ENCODE results near the gene NUDT3. TPM values are rescaled to one million over a fixed set of nuclear protein-coding genes. Genes with fewer than 3 reads are reported as not detected.
A peak's percentile ranks its signal among the peaks of the same experiment; 100 is the strongest.

NUDT3 gene
- polyA plus RNA-seq (2012; rRNA removed): 11.9 and 14.4 TPM in 2 replicates
- polyA plus RNA-seq (2012; cell fraction: cytosol; rRNA removed): 15.2 and 15.8 TPM in 2 replicates
- 9.5 and 14.0 TPM in 2 replicates for polyA plus RNA-seq (2012; cell fraction: nucleus; rRNA removed)

DNA sequence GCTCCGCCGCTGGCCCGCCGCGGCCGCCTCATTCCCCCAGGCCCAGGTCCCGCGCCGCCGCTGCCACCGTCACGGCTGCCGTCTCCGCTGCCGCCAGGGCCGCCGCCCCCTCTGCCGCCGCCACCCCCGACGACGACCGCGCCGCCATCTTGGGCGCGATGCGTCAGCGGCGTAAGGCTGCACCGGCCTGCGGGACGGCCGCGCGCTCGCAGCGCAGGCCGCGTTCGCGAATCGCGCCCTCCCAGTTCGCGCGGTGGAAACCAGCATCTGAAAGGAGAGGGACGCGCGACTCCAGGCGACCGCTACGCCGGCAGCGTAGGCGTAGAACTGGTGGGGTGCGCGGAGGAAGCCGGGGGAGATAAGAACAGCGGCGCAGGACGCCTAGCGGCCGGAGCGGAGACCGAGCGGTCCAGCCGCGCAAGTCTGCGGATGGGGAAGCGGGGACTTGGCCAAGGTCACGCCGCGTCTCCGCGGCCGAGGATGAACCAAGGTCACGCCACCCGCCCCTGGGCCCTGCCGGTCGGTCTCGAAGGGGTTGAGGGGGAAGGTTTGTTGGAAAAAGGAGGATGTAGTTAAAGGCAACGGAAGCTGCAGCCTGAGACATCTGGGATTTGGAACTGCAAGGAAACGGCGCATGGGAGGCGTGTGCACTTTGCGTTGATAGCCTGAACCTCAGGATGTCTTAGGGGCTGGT lies at the start of gene NUDT3:
Gene NUDT3, minus strand, starts transcription at position 173 of the 694 bp plus-strand sequence. CDS start 307 bp downstream, outside the sequence.
- WGBS (ENCODE audit: low lambda C conversion rate): 3% methylated on average over 26 of the region's 87 CpGs
- H3K9me3 ChIP-seq: no peaks in the 10 kb centered on the region
- no peaks in the 10 kb centered on the region for H3K36me3 ChIP-seq (replicated peaks in 1 of 2; ENCODE audit: control insufficient read depth in 1 of 2, insufficient read depth in 2 of 2, low read length in 1 of 2)
- peak within 1 kb of the TSS; percentile 62 to 87 for H3K27ac ChIP-seq (ENCODE audit: low read depth in 2 of 2, low read length in 1 of 2)
- peak; percentile 96 for DNase-seq
- H3K79me2 ChIP-seq (ENCODE audit: insufficient read depth): peaks cover 47% of the 10 kb centered on the region
- H3K4me2 ChIP-seq: peak within 1 kb of the TSS; percentile 90
- peaks cover 3 to 11% of the 10 kb centered on the region in 2 experiments; a peak in 2 of 4 replicates for H3K4me1 ChIP-seq (ENCODE audit: control insufficient read depth in 1 of 2, insufficient read depth in 2 of 2, low read depth in 1 of 2, low read length in 1 of 2)
- POLR2A ChIA-PET: interaction anchor here (1.0 to 1.1 kb wide), 2 partner anchors 9 to 33 kb away, joined by 3 to 4 read pairs; partner anchors contain the start of gene RPS10
- H3F3A ChIP-seq (replicated peaks; ENCODE audit: insufficient read depth): peaks cover 12% of the 10 kb centered on the region
- peak within 1 kb of the TSS; percentile 93 for H2AFZ ChIP-seq (ENCODE audit: low read depth)
- CTCF ChIA-PET: interaction anchor here (0.6 to 4.0 kb wide), 10 partner anchors 11 to 196 kb away, joined by 3 to 44 read pairs (median 3); partner anchors contain the start of gene SMIM29
- no peaks in the 10 kb centered on the region for H3K9me2 ChIP-seq
- H4K20me1 ChIP-seq (ENCODE audit: insufficient read depth): peaks cover 15% of the 10 kb centered on the region
- H3K4me3 ChIP-seq (ENCODE audit: low read depth in 2 of 2, low read length in 1 of 2): peak within 1 kb of the TSS; percentile 76 to 92
- H3K27me3 ChIP-seq (ENCODE audit: insufficient read depth): no peaks in the 10 kb centered on the region
- peak within 1 kb of the TSS; percentile 94 for H3K9ac ChIP-seq
- TF ChIP-seq FOXM1 (IDR thresholded peaks at IDR 0.05; ENCODE audit: low read depth) (no peak), ELF1 (IDR thresholded peaks at IDR 0.05) (no peak), FOXJ3 (CRISPR knock-in tag; IDR thresholded peaks at IDR 0.05) (no peak), TAF1 (IDR thresholded peaks at IDR 0.05; ENCODE audit: borderline replicate concordance, low read depth, low read length) (0 out of 2 replicates have a peak, but pooled peaks have one; percentile 49), JUND (IDR thresholded peaks at IDR 0.05) (no peak), NRF1 (IDR thresholded peaks at IDR 0.05; ENCODE audit: low read depth, low read length) (peak; percentile 49; the same call in 1 of the 2 replicates), TCF12 (IDR thresholded peaks at IDR 0.05) (no peak), RCOR1 (IDR thresholded peaks at IDR 0.05; ENCODE audit: low read length) (peak; percentile 65), TEAD4 (IDR thresholded peaks at IDR 0.05; ENCODE audit: borderline replicate concordance, insufficient read depth) (no peak), EP300 (IDR thresholded peaks at IDR 0.05; ENCODE audit: borderline replicate concordance in 1 of 2, low read depth in 1 of 2, low read length in 1 of 2) (no peak; a peak in 1 of 4 replicates), MEF2A (IDR thresholded peaks at IDR 0.05; ENCODE audit: borderline replicate concordance, low read depth) (no peak), GATA2 (CRISPR knock-in tag; IDR thresholded peaks at IDR 0.05) (peak; percentile 88), CHD2 (IDR thresholded peaks at IDR 0.05; ENCODE audit: low read length, partially characterized antibody) (no peak), RFX5 (IDR thresholded peaks at IDR 0.05; ENCODE audit: low read length) (no peak), POLR2AphosphoS5 (IDR thresholded peaks at IDR 0.05; ENCODE audit: low read depth, low read length) (no peak), EZH2phosphoT487 (IDR thresholded peaks at IDR 0.05; ENCODE audit: borderline replicate concordance, low read depth) (no peak), RXRA (IDR thresholded peaks at IDR 0.05; ENCODE audit: borderline replicate concordance, low read depth) (0 out of 2 replicates have a peak, but pooled peaks have one; percentile 11)
- TF ChIP-seq, protein P1, sequence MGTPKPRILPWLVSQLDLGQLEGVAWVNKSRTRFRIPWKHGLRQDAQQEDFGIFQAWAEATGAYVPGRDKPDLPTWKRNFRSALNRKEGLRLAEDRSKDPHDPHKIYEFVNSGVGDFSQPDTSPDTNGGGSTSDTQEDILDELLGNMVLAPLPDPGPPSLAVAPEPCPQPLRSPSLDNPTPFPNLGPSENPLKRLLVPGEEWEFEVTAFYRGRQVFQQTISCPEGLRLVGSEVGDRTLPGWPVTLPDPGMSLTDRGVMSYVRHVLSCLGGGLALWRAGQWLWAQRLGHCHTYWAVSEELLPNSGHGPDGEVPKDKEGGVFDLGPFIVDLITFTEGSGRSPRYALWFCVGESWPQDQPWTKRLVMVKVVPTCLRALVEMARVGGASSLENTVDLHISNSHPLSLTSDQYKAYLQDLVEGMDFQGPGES (IDR thresholded peaks at IDR 0.05; ENCODE audit: low read depth, low read length): no peak
- TF ChIP-seq, protein P2, sequence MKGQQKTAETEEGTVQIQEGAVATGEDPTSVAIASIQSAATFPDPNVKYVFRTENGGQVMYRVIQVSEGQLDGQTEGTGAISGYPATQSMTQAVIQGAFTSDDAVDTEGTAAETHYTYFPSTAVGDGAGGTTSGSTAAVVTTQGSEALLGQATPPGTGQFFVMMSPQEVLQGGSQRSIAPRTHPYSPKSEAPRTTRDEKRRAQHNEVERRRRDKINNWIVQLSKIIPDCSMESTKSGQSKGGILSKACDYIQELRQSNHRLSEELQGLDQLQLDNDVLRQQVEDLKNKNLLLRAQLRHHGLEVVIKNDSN (IDR thresholded peaks at IDR 0.05; ENCODE audit: borderline replicate concordance, low read depth): no peak
- TF ChIP-seq, protein P3, sequence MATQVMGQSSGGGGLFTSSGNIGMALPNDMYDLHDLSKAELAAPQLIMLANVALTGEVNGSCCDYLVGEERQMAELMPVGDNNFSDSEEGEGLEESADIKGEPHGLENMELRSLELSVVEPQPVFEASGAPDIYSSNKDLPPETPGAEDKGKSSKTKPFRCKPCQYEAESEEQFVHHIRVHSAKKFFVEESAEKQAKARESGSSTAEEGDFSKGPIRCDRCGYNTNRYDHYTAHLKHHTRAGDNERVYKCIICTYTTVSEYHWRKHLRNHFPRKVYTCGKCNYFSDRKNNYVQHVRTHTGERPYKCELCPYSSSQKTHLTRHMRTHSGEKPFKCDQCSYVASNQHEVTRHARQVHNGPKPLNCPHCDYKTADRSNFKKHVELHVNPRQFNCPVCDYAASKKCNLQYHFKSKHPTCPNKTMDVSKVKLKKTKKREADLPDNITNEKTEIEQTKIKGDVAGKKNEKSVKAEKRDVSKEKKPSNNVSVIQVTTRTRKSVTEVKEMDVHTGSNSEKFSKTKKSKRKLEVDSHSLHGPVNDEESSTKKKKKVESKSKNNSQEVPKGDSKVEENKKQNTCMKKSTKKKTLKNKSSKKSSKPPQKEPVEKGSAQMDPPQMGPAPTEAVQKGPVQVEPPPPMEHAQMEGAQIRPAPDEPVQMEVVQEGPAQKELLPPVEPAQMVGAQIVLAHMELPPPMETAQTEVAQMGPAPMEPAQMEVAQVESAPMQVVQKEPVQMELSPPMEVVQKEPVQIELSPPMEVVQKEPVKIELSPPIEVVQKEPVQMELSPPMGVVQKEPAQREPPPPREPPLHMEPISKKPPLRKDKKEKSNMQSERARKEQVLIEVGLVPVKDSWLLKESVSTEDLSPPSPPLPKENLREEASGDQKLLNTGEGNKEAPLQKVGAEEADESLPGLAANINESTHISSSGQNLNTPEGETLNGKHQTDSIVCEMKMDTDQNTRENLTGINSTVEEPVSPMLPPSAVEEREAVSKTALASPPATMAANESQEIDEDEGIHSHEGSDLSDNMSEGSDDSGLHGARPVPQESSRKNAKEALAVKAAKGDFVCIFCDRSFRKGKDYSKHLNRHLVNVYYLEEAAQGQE (IDR thresholded peaks at IDR 0.05; ENCODE audit: low read depth, low read length): no peak
- TF ChIP-seq, protein P4, sequence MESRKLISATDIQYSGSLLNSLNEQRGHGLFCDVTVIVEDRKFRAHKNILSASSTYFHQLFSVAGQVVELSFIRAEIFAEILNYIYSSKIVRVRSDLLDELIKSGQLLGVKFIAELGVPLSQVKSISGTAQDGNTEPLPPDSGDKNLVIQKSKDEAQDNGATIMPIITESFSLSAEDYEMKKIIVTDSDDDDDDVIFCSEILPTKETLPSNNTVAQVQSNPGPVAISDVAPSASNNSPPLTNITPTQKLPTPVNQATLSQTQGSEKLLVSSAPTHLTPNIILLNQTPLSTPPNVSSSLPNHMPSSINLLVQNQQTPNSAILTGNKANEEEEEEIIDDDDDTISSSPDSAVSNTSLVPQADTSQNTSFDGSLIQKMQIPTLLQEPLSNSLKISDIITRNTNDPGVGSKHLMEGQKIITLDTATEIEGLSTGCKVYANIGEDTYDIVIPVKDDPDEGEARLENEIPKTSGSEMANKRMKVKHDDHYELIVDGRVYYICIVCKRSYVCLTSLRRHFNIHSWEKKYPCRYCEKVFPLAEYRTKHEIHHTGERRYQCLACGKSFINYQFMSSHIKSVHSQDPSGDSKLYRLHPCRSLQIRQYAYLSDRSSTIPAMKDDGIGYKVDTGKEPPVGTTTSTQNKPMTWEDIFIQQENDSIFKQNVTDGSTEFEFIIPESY (IDR thresholded peaks at IDR 0.05; ENCODE audit: borderline replicate concordance, low read depth): peak; percentile 25; the same call in 1 of the 2 replicates
- TF ChIP-seq, protein P5, sequence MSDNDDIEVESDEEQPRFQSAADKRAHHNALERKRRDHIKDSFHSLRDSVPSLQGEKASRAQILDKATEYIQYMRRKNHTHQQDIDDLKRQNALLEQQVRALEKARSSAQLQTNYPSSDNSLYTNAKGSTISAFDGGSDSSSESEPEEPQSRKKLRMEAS (IDR thresholded peaks at IDR 0.05; ENCODE audit: low read depth): peak; percentile 62
- TF ChIP-seq, protein P6, sequence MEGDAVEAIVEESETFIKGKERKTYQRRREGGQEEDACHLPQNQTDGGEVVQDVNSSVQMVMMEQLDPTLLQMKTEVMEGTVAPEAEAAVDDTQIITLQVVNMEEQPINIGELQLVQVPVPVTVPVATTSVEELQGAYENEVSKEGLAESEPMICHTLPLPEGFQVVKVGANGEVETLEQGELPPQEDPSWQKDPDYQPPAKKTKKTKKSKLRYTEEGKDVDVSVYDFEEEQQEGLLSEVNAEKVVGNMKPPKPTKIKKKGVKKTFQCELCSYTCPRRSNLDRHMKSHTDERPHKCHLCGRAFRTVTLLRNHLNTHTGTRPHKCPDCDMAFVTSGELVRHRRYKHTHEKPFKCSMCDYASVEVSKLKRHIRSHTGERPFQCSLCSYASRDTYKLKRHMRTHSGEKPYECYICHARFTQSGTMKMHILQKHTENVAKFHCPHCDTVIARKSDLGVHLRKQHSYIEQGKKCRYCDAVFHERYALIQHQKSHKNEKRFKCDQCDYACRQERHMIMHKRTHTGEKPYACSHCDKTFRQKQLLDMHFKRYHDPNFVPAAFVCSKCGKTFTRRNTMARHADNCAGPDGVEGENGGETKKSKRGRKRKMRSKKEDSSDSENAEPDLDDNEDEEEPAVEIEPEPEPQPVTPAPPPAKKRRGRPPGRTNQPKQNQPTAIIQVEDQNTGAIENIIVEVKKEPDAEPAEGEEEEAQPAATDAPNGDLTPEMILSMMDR (IDR thresholded peaks at IDR 0.05): peak; percentile 78
